Panc1 (cell line): ENCODE data around the gene KLF18.

Experiments used
- POLR2AphosphoS5 ChIP-seq: IDR thresholded peaks from 2 replicates; pipeline ENCODE4 v1.6.1; 2012; ENCODE audit warnings: mild to moderate bottlenecking, low read depth, low read length, moderate library complexity
- REST ChIP-seq, 2 experiments: IDR thresholded peaks; 2 replicates each; pipeline ENCODE4 v1.6.1; 2011 to 2012; ENCODE audit warnings: low read depth in 2 of 2, control low read depth in 1 of 2, low read length in 1 of 2, mild to moderate bottlenecking in 1 of 2, moderate library complexity in 1 of 2; ENCODE audit not compliant: insufficient read depth in 1 of 2
- TCF7L2 ChIP-seq: IDR thresholded peaks from 2 replicates; pipeline ENCODE4 v1.6.1; 2011; ENCODE audit warnings: mild to moderate bottlenecking, low read depth, low read length, inconsistent platforms
- TF ChIP-seq, protein P1 (sequence below): fragments of 450-650 bp; IDR thresholded peaks from 2 replicates; pipeline ENCODE4 v1.5.1; 2017; ENCODE audit warnings: mild to moderate bottlenecking

GRCh38 chr1:44119525-44119924 is 21.9 kb downstream of the KLF18 start:
- TF ChIP-seq, protein P1, sequence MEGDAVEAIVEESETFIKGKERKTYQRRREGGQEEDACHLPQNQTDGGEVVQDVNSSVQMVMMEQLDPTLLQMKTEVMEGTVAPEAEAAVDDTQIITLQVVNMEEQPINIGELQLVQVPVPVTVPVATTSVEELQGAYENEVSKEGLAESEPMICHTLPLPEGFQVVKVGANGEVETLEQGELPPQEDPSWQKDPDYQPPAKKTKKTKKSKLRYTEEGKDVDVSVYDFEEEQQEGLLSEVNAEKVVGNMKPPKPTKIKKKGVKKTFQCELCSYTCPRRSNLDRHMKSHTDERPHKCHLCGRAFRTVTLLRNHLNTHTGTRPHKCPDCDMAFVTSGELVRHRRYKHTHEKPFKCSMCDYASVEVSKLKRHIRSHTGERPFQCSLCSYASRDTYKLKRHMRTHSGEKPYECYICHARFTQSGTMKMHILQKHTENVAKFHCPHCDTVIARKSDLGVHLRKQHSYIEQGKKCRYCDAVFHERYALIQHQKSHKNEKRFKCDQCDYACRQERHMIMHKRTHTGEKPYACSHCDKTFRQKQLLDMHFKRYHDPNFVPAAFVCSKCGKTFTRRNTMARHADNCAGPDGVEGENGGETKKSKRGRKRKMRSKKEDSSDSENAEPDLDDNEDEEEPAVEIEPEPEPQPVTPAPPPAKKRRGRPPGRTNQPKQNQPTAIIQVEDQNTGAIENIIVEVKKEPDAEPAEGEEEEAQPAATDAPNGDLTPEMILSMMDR: no peak
- no peak for TF ChIP-seq TCF7L2
- TF ChIP-seq POLR2AphosphoS5: no peak
- TF ChIP-seq REST (IDR thresholded peaks at IDR 0.05; ENCODE audit: insufficient read depth in 1 of 2, low read depth in 2 of 2, low read length in 1 of 2): no peak
